GM03348 (cell line): Measurements from ENCODE around the gene RFPL2.
"Not testable (repeated sequence)": the region's sequence is repeated elsewhere in the genome, so short reads cannot be mapped to it uniquely, and the experiment has no call there.

ENCODE experiments used
- DNase-seq: peaks from one replicate; pipeline ENCODE4 v3.0.0; 2012; ENCODE audit warnings: low spot score

RFPL2 gene

DNA sequence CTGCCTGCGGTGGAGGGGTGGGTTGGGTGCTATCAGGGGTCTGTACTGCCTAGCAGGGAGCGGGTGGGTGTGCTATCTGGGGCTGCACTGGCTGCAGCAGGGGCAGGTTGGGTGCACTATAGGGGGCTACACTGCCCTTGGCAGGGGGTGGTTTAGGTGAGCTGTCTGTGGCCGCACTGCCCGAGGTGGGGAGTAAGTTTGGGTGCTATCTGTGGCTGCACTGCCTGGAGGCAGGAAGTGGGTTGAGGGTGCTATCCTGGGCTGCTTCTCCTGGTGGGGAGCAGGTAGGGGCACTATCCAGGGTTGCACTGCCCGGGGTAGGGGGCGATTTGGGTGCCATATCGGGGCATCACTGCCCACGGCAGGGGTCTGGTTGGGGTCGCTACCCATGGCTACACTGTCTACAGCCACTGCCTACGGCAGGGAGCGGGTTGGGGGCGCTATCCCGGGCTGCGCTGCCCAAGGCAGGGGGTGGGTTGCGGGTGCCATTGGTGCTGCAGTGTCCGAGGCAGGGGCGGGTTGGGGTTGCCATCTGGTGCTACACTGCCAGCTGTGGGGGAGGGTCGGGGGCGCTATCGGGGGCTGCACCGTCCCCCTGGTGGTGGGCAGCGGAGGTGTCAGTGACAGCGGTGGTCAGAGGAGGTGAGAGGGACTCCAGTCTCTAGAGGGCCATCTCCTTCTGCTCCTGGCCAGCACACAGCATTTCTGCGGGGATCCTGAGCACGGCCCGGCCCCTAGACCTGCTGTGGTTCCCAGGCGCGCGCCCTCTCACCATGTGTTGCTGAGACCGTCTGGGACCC lies 1.3 kb upstream of the RFPL2 start:
- no peak for DNase-seq

DNA sequence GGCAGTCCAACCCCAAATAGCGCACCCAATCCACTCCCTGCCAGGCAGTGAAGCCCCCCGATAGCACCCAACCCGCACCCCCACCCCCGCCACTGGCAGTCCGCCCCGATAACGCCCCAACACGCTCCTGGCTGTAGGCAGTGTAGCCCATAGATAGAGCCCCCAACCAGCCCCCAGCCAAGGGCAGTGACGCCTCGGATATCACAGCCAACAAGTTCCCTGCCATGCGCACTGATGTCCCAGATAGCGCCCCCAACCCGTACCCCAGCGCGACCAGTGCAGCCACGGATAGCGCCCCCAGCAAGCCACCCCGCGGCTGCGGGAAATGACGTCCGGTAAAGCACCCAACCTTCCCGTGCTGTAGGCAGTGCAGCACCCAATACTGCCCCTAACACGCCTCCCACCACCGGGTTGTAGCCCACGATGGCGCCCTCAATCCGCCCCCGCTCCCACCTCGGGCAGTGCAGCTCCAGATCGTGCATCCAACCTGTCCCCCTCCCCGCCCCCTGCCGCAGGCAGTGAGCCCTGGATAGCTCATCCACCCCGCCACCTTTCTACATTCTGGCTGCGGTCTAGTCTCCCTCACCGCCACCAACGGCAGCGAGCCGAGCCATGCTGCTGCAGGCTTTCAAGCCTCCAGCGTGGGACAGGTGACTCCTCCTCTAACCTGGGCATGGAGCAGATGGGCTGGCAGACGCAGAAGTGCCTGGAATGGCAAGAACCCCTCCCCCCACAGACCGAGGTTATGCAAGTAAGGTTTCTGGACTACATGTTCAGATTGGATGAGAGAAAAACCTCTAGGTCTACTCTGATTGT lies 625 bp downstream of the RFPL2 start:
- no peak for DNase-seq

DNA sequence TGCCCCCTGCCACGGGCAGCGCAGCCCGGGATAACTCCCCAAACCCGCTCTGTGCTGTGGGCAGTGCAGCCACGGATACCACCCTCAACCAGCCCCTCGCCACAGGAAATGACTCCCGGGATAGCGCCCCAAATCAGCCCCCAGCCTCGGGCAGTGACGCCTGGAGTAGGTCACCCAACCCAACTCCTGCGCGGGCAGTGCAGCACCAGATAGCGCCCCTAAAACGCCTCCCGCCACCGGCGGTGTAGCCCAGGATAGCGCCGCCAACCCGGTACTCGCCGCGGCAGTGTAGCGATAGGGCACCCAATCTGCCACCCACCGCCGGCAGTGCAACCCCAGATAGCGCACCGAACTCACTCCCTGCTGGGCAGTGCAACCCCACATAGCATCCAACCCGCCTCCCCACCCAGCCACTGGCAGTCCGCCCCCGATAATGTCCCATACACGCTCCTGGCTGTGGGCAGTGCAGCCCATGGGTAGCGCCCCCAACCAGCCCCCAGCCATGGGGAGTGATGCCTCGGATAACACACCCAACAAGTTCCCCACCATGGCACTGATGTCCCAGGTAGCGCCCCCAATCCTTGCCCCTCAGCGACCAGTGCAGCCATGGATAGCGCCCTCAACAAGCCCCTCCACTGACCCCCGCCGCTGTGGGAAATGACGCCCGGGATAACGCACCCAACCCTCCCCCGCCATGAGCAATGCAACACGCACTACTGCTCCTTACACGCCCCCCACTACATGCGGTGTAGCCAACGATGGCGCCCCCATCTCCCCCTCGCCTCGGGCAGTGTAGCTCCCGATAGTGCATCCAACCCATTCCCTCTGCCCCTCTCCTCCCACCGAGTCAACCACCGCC lies 1.5 kb downstream of the RFPL2 start:
- no peak for DNase-seq

DNA sequence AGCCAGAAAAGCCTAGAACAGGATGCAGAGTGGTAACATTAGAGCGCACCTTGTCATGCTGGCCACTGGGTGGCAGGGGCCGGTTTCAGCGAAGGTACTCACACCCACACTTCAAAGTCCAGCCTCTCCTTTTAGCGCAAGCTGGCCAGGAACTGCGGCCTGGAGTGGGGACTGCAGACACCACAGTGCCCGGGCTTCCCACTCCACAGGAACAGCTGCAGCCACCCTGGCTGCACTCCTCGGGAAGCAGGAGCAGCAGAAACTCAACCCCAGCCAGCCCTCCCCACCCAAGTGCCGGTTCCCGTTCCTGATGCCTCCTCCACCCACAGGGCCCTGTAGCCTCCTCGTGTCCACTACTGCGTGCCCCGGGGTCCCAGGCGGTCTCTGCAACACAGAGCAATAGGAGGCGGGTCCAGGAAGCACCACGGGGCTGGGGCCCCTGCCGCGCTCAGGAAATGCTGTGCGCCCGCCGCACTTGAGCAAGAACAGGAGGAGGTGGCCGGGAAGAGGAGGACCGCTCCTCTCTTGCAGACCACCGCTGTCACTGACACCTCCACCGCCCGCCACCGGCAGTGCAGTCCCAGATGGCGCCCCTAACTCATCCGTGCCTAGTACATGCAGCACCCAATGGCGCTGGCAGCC lies 2.2 kb downstream of the RFPL2 start:
- peak; percentile 35 for DNase-seq

DNA sequence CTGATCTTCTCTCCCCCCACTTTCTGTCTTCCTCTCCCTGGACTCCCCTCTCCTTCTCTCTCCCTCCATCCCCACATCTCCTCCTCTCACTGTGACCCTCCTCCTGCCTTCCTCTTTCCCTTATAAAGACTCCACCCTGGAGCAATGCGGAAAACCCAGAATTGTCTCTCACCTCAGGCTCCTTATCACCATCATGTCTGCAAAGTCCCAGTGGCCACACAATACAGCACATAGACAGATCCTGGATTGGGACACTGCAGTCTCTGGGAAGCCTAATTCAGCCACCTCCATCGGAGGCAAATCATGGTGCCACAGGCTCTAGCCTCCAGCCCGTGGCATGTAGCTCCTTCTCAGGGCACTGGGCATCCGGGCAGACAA lies 2.7 kb downstream of the RFPL2 start:
- DNase-seq = no peak

DNA sequence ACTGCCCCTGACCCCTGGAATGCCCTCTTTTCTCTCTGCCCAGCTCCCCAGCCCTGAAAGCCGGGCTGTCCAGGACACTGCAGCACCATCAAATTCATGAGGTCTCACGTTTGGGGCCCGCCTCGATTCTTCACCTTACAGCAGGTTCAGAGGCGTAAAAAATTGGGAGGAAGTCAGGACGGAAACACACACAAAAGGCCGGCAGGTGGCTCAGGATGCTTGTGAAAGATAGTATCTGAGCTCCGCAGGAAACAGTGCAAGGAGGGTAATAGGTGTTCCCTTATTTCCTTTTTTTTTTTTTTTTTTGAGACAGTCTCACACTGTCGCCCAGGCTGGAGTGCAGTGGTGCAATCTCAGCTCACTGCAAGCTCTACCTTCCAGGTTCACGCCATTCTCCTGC lies 4.1 kb downstream of the RFPL2 start:
- no peak for DNase-seq

DNA sequence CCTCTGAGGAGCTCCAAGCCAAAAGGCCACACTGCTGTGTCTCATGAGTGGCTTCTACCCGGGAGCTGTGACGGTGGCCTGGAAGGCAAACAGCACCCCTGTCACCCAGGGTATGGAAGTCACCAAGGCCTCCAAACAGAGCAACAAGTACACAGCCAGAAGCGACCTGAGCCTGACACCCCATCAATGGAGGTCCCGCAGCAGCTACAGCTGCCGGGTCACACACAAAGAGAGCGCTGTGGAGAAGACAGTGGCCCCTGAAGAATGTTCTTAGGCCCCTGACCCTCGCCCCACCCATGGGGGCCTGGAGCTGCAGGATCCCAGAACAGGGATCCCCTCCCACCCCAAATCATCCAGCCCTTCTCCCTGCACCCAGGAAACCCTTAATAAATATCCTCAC lies 4.9 kb downstream of the RFPL2 start:
- DNase-seq = no peak

DNA sequence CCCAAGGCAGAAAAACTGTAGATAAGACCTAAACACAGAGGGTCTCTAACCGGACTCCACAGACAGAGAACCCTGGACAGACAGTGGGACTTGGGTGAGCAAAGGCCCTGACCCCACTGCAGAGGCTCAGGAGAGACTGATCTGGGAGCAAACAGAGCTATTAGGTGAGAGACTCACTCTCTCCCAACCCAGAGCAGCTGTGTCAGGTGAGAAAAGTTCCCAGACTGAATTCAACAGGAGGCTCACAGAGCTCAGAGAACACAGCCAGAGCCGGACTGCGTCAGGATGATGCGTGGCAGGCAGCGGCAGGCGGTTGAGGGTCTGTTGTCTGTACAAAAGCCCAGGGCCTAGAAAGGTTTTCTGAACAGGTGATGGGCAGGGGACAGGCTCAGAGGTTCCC lies 5.5 kb downstream of the RFPL2 start:
- no peak for DNase-seq

DNA sequence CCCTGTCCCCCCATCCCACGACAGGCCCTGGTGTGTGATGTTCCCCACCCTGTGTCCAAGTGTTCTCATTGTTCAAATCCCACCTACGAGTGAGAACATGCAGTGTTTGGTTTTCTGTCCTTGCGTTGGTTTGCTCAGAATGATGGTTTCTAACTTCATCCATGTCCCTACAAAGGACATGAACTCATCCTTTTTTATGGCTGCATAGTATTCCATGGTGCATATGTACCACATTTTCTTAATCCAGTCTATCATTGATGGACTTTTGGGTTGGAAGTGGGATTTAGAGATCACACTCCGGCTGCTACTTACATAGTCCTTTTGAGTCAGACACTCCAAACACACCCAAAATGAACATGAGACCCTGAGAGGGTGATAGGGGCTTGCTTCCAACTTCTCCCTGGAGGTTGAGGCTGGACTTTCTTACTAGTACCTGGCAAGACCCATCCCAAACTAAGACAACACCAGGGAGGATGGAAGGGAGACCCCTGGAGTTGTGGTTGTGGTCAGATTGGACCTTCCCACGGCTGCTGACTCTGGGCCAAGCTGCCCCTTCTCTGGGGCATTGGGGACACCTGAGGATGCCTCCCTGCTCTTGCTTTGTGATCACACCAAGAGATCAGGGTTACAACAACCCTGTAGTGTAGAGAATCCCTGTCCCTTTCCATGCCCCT lies 7.2 kb downstream of the RFPL2 start:
- not testable (repeated sequence) for DNase-seq

DNA sequence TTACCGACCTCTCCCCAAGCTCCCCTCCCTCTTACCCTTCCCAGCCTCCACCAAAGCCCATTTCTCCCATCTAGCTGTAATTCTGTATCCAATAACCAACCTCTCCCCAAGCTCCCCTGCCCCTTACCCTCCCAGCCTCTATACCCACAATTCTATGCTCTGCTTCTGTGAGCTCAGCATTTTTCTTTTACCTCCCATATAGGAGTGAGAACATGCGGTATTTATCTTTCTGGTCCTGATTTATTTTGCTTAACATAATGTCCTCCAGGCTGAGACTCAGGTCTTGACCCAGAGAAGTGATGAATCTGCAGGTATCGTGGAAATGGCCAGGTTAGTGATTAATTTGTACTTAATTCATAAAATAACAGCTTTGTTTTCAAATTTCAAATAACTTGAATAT lies 9.0 kb downstream of the RFPL2 start:
- not testable (repeated sequence) for DNase-seq

DNA sequence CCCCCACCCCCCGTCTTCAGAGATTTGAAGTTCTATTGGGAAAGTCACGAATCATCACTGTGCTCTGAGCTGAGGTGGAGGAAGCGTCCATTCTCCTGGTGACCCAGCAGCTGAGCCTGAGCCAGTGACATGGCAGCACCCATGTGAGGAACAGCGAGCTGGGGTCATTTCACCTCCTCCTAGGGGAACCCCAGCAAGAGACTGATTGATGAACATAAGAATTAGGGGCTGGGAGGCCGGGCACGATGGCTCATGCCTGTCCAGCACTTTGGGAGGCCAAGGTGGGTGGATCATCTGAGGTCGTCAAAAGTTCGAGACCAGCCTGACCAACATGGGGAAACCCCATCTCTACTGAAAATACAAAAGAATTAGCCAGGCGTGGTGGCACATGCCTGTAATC lies 11.5 kb downstream of the RFPL2 start:
- DNase-seq = not testable (repeated sequence)

DNA sequence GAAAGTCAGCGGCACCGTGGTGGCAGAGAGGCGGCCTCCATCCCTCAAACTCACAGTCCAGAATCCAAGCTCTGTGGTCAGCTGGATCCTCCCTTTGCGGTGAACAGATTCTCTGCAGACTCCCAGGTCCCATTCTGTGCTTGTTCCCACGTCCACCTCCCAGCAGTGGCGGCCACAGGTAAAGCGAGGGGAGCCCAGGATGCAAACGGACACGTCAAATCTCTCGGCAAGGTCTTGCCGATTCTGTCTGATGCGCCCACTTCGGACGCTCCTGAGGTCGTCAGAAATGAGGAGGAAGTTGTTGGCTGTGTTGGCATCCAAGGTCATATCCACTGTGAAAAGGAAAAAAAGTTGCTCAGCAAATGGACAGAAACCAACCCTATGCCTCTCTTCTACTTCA lies 13.9 kb downstream of the RFPL2 start:
- not testable (repeated sequence) for DNase-seq

DNA sequence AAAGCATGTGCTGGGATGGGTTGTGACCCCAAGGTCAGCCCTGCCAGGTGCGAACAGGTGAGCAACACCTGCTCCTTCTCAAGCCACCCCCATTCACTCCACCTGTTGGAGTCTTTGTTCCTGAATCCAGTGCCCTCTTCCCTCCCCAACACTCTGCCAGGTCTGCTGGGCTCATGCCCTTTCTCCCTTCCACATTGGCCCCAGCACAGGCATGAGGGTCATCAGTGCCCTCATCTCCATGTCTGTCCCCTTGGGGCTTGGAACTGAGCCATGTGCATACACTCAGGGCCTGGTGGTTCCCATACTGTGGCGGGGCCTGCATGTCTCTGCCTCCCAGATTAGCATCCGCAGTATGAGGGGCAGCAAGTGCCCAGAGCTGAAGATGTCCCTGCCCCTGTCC lies 19.1 kb downstream of the RFPL2 start:
- DNase-seq = no peak

DNA sequence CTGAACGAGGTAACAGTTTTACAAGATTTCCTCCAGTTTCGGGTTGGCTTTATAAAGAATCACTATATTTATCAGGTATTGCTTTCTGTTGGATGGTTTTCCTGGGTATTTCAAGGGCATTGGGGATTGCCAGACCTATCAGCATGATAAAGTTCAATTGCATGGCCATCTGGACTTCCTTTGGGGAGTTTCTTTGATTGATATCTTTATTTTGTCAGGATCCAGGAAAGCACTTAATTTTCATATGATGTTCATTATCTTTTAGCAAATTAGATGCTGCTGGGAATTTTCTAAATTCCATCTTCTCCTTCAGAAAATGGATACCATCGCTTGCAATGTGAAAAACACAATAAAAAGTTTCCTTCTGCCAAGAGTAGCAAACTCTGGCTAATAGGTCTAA lies 21.2 kb downstream of the RFPL2 start:
- no peak for DNase-seq

DNA sequence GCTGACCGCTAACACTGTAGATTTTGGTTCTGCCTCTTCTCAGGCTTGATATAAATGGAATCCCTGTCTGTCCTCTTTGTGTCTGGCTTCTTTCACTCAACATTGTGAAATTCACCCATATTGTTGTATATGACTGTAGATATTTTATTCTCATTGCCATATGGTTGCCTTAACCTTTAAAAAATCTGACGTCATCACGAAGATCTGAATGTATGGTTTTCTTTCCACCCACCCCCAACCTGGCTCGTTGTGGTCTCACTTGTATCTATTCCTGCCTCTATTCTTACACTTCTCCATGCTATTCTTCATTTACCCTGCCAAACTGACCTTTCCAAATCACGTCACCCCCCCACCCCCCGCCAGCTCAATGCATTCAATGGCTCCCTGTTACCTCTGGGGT lies 23.8 kb downstream of the RFPL2 start:
- no peak for DNase-seq

DNA sequence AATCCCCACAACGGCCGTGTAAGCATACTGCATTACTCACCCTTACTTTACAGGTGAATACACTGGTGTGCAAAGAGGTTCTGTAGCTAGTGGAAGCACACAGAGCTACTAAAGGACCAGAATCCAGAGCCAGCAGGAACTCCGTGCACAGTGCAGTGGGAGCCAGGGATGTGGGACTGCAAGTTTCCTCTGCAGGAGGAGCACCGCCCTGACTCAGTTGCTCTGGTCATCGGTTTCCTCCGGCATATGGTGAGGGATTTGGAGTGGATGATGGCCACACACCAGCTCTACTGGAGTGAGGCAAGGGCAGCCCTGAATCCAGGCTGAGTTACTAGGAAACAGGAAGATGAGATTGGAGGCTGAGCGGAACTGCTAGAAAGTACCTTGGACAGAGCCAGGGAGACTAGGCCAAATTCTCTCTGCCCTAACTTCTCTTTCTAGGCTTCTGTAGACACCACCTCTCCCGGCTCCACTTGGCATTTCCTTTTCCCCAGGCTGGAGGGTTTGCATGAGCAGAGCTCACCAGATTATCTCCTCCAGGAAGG lies 27.6 kb downstream of the RFPL2 start:
- no peak for DNase-seq

DNA sequence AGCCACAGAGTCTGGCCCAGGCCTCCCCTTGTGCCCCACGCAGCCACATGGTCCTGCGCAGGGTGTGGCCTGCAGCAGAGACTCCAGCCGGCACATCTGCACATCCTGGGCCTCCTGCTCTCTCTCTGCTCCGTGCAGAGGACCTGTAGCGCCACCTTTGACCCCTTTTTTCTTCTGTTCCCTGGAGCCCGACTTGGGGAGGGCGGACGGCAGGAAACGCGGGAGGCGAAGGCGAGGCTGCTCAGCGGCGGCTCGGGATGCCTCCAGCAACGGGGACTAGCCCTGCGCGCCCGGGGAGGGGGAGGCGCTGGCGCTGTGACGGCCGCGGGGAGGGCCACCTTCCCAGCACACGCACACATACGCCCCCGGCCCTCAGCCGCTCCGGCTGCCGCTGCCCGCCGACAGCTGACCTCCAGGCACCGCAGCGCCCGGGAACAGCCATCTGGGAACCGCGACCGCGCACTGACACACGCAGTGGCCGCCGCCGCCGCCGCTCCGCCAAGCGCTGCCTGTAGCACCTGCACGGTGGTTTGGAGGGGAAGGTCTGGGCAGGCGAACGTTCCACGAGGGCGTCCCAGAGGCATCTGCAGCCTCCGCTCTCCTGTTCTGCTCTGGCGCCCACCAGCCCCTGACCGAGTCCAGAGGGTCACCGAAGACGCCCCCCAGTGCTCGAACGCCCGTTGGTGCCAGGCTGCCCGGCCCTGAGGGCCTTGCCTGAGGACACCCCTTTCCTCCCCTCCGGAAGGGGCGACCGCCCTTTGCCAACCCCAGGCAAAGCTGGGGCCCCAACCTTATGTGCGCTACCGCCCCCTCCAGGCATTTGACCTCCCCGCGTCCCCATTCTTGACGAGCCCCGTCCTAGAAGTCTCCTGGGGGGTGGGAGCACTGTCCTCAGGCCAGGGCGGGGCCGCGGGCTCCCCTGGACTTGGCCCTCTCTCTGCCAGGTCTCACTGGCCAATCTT lies 28.9 kb downstream of the RFPL2 start:
- no peak for DNase-seq

DNA sequence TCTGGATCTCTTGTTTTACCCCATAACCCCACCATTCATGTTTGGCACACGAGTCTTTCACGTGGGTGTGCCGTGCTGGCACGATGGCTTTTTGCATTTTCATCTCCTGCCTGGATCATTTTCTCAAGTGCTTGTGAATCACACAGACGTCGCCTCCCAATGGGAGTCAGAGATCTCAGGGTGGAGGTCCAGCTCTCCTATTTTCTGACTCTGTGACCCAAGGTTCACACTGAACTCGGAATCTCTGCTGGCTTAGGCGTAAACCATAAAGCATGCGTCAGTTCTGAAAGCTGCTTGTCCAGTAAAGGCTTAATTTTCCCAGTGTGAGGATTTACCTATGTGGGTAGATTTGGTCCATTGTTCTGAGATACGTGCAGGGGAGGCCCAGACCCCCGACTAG lies 29.8 kb downstream of the RFPL2 start:
- no peak for DNase-seq

DNA sequence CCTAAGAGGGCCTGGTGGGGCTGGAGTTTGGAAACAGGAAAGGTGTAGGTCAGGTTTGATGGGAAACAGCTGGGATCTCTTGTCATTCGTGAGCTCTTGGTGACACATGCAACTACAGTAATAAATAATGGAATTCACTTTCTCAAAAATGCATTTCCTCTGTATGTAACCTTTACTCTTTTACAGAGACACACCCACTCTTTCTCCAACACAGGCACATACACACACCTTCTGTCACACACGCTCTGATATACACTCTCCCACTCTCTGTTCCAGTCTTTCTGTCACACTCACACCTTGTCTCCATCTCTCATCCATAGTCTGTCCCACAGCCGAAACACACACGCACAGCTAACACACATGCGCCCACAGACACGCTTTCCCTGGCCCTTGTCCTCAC lies 39.2 kb downstream of the RFPL2 start:
- no peak for DNase-seq
